ENCODE data around the gene CTBP2. TPM values are rescaled to one million over a fixed set of nuclear protein-coding genes. Genes with fewer than 3 reads are reported as not detected.

CTBP2 gene
- total and polyA plus RNA-seq, 10 of the 15 experiments (the other 5 are each of a cell fraction or from before 2014, with no cell fraction given) = 0.02 to 0.72 (median 0.06) TPM; not detected in 2

DNA sequence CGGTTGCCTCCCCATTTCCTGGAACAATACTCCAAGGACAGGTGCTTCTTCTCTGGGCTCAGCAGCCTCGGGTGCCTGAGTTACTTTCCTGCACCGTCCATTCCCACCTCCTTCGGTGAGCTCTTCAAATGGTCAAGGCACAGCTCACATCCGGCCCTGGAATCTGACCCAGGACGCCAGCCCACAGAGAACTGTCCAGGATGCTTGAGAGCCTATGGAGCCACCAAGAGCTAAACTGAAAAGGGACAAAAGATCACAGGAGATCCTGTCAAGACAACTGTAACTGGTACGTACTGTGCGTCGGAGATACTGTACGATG, 72.5 kb downstream of the CTBP2 start:
- SMC1A ChIA-PET (ENCODE audit: uncharacterized antibody, unreplicated experiment) = no interaction called here

DNA sequence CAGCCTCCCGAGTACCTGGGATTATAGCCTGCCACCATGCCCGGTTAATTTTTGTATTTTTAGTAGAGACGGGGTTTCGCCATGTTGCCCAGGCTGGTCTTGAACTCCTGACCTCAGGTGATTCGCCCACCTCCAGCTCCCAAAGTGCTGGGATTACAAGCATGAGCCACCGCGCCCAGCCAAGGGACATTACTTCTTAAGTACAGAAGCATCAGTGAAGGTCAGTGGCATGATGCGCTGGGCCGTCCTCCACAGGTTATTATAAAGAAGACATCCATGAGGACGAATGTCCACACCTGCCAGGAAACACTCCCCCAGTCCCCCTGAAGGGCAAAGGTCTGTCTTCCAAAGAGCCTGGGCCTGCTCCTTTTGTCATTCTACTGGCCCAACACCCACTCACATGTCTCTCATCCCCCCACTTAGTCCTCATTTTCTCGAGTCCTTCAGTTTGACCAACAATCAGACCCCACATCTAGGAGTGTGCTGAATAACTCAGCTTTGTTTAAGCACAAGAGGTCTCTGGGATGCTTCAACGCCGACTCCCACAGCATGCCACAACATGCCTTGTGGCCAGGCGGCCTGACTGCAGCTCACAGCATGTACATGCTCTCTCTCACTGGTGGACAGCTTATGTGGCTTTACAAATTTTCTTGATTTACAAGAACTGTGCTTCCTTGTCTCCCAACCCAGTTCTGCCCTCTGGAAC, 73.0 kb downstream of the CTBP2 start:
- Histone ChIP-seq H3K9me3 (replicated peaks; ENCODE audit: control insufficient read depth, insufficient read depth, low read length) (no peaks in the 10 kb centered on the region), H4K20me1 (ENCODE audit: control insufficient read depth, insufficient read depth) (no peaks in the 10 kb centered on the region), H3K4me2 (ENCODE audit: control insufficient read depth, insufficient read depth) (no peak overlapping the region), H3K27me3 (replicated peaks in 1 of 2; ENCODE audit: control insufficient read depth in 2 of 2, insufficient read depth in 2 of 2, low read length in 1 of 2) (peaks cover 0 to 6% of the 10 kb centered on the region in 2 experiments; a peak in 3 of 4 replicates), H3K27ac (ENCODE audit: control insufficient read depth, insufficient read depth) (no peak overlapping the region), H3K36me3 (ENCODE audit: control insufficient read depth in 2 of 2, insufficient read depth in 2 of 2, low read length in 1 of 2) (no peaks in the 10 kb centered on the region), H3K9ac (ENCODE audit: control insufficient read depth, insufficient read depth, low read length) (no peak overlapping the region), H3K79me2 (ENCODE audit: control insufficient read depth, insufficient read depth, low read length) (no peaks in the 10 kb centered on the region), H3K4me3 (no peak overlapping the region), H2AFZ (ENCODE audit: control insufficient read depth, low read depth, low read length) (no peak overlapping the region), H3K4me1 (ENCODE audit: control insufficient read depth, insufficient read depth, low read length) (no peaks in the 10 kb centered on the region)
- ChIA-PET POLR2A (no interaction called here), CTCF (no interaction called here), RAD21 (ENCODE audit: unreplicated experiment) (no interaction called here), SMC1A (ENCODE audit: uncharacterized antibody, unreplicated experiment) (no interaction called here)
- no TSS peak for BruUV-seq (replicated peaks)
- no peak for FAIRE-seq
- ATAC-seq = no peak
- intact Hi-C loops (cut with micrococcal nuclease; ENCODE audit: unreplicated experiment) = no loop called here
- no peak for DNase-seq (ENCODE audit: low read depth, low spot score)
- 67% methylated on average over 14 of the region's 14 CpGs for WGBS (ENCODE audit: insufficient coverage, insufficient replicate concordance, low lambda C conversion rate, missing lambda C conversion rate)
- in situ Hi-C loops (cut with MboI) = no loop called here
- no peak for TF ChIP-seq NKRF (conservative IDR thresholded peaks at IDR 0.05)
- no peak for TF ChIP-seq TARDBP (IDR thresholded peaks at IDR 0.05; ENCODE audit: borderline replicate concordance)
- no peak for TF ChIP-seq IRF5 (IDR thresholded peaks at IDR 0.05; ENCODE audit: borderline replicate concordance)
- TF ChIP-seq JUNB (IDR thresholded peaks at IDR 0.05) = no peak
- TF ChIP-seq PAX8 (IDR thresholded peaks at IDR 0.05) = no peak

More for the DNA sequence above, 72.5 kb downstream of the CTBP2 start:
- ATAC-seq (no peak), DNase-seq (ENCODE audit: low read depth, low spot score) (no peak), FAIRE-seq (no peak)
- 56% methylated on average over 10 of the region's 10 CpGs for WGBS (ENCODE audit: insufficient coverage, insufficient replicate concordance, low lambda C conversion rate, missing lambda C conversion rate)
- CTCF ChIA-PET = no interaction called here
- H3K79me2 ChIP-seq (ENCODE audit: control insufficient read depth, insufficient read depth, low read length) = no peaks in the 10 kb centered on the region
- peaks cover 0 to 6% of the 10 kb centered on the region in 2 experiments; a peak in 3 of 4 replicates for H3K27me3 ChIP-seq (replicated peaks in 1 of 2; ENCODE audit: control insufficient read depth in 2 of 2, insufficient read depth in 2 of 2, low read length in 1 of 2)
- RAD21 ChIA-PET (ENCODE audit: unreplicated experiment) = no interaction called here
- no peak overlapping the region for H2AFZ ChIP-seq (ENCODE audit: control insufficient read depth, low read depth, low read length)
- no peaks in the 10 kb centered on the region for H3K9me3 ChIP-seq (replicated peaks; ENCODE audit: control insufficient read depth, insufficient read depth, low read length)
- H4K20me1 ChIP-seq (ENCODE audit: control insufficient read depth, insufficient read depth) = no peaks in the 10 kb centered on the region
- no peaks in the 10 kb centered on the region for H3K36me3 ChIP-seq (ENCODE audit: control insufficient read depth in 2 of 2, insufficient read depth in 2 of 2, low read length in 1 of 2)
- in situ Hi-C loops (cut with MboI) (no loop called here), intact Hi-C loops (cut with micrococcal nuclease; ENCODE audit: unreplicated experiment) (no loop called here)
- no peak overlapping the region for H3K4me3 ChIP-seq
- H3K4me1 ChIP-seq (ENCODE audit: control insufficient read depth, insufficient read depth, low read length) = no peaks in the 10 kb centered on the region
- H3K4me2 ChIP-seq (ENCODE audit: control insufficient read depth, insufficient read depth) = no peak overlapping the region
- POLR2A ChIA-PET = no interaction called here
- H3K9ac ChIP-seq (ENCODE audit: control insufficient read depth, insufficient read depth, low read length) = no peak overlapping the region
- no TSS peak for BruUV-seq (replicated peaks)
- no peak overlapping the region for H3K27ac ChIP-seq (ENCODE audit: control insufficient read depth, insufficient read depth)
- TF ChIP-seq, protein P1, sequence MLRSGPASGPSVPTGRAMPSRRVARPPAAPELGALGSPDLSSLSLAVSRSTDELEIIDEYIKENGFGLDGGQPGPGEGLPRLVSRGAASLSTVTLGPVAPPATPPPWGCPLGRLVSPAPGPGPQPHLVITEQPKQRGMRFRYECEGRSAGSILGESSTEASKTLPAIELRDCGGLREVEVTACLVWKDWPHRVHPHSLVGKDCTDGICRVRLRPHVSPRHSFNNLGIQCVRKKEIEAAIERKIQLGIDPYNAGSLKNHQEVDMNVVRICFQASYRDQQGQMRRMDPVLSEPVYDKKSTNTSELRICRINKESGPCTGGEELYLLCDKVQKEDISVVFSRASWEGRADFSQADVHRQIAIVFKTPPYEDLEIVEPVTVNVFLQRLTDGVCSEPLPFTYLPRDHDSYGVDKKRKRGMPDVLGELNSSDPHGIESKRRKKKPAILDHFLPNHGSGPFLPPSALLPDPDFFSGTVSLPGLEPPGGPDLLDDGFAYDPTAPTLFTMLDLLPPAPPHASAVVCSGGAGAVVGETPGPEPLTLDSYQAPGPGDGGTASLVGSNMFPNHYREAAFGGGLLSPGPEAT (IDR thresholded peaks at IDR 0.05; ENCODE audit: low read depth) = no peak
- no peak for TF ChIP-seq KAT2A (conservative IDR thresholded peaks at IDR 0.05; ENCODE audit: control insufficient read depth, low read depth, low read length)
- no peak for TF ChIP-seq HDGF (IDR thresholded peaks at IDR 0.05)
- no peak for TF ChIP-seq ZNF274 (IDR thresholded peaks at IDR 0.05; ENCODE audit: insufficient read depth, insufficient read length)

All from GM12878 (cell line).